Epithelial cell of prostate (primary cell): Measurements from ENCODE around the gene TRPC1.
"Not testable (repeated sequence)": the region's sequence is repeated elsewhere in the genome, so short reads cannot be mapped to it uniquely, and the experiment has no call there.

Experiments used
- DNase-seq: peaks from one replicate; pipeline ENCODE4 v3.0.0-alpha.2; 2011; ENCODE audit warnings: low read depth, low spot score
- H3K27ac ChIP-seq: fragments of 450-650 bp; 2 replicates; pipeline ENCODE4 v1.5.1; 2017; ENCODE audit warnings: mild to moderate bottlenecking

The TRPC1 gene

DNA sequence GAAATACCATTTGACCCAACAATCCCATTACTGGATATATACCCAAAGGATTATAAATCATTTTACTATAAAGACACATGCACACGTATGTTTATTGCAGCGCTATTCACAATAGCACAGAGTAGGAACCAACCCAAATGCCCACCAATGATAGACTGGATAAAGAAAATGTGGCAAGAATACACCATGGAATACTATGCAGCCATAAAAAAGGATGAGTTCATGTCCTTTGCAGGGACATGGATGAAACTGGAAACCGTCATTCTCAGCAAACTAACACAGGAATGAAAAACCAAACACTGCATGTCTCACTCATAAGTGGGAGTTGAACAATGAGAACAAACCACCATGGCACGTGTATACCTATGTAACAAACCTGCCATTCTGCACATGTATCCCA is 26.7 kb downstream of the TRPC1 start:
- not testable (repeated sequence) for DNase-seq, H3K27ac ChIP-seq

DNA sequence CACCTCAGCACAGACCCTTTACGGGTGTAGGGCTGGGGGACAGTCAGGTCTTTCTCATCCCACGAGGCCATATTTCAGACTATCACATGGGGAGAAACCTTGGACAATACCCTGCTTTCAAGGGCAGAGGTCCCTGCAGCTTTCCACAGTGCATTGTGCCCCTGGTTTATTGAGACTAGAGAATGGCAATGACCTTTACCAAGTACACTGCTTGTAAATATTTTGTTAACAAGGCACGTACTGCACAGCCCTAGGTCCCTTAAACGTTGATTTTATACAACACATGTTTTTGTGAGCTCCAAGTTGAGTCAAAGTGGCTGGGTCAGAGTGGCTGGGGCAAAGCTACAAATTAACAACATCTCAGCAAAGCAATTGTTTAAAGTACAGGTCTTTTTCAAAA is 28.8 kb downstream of the TRPC1 start:
- not testable (repeated sequence) for DNase-seq, H3K27ac ChIP-seq

DNA sequence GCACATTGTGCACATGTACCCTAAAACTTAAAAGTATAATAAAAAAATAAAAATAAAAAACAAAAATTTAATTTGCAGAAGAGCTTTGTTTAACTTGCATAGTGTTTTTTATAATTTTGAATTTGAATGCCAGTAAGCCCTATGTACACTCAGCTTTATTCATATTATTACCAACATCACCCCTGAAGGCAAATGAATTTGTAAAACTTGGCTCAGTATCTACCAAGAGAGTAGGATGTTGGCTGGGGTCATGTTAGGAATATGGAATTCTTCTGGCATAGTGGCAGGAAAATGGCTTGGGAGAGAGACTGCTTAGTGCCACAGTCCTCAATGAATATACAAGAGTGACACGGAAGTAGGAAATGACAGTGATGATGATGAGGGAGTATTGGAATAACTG is 30.7 kb downstream of the TRPC1 start:
- no peak for DNase-seq

DNA sequence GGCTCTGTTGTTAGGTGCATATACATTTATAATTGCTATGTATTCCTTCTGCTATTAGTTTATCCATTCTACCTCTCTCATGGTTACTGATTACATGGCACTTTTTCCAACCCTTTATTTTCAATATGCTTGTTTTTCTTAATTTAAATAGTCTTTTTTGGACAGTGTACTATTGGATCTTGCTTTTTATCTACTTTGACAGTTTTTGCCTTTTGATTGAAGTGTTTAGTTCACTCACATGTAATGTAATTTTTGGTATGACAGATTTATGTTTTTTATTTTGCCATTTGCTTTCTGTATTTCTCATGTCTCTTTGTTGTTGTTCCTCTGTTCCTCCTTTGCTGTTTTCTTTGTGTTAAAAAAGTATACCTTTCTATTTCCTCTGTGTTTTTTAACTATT is 44.5 kb downstream of the TRPC1 start:
- H3K27ac ChIP-seq = no peak overlapping the region
- DNase-seq = no peak

More for the DNA sequence above, 30.7 kb downstream of the TRPC1 start:
- H3K27ac ChIP-seq = no peak overlapping the region

DNA sequence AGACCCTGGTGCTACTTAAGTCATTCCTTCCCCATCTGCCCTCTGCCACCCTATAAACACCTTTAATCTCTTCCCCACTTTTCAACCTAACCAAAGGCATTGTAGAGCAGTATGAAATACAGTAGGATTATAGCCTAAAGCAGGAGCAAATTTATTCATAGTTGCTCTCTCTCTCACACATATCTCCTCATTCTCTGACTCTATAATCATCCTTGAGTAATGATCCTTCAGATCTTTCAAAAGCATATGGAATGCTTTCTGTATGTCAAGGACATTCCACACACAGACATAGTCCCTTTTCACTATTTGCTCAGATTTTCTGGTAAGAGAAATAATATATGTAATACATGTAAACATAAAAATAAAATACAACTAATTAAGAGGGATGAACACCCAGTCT is 54.1 kb downstream of the TRPC1 start:
- no peak overlapping the region for H3K27ac ChIP-seq
- DNase-seq = no peak

DNA sequence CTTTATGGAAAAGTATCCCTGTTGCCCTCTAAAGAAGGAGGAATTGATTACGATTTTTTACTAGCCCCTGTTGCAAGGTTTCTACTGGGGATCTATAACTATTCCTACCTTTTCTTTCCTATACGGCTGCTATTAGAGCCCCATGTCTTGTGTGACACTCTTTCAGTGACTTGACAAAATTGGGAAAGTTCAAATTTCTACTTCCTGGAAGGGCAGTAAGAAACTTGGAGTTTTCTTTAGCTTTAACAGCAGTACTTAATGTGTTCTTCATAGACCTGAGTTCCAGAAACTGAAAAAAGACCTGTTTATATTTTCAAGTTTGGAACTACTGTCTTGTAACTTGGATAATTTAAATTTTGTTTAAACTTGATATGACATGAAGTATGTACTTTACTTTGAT is 54.7 kb downstream of the TRPC1 start:
- DNase-seq = no peak
- no peak overlapping the region for H3K27ac ChIP-seq

DNA sequence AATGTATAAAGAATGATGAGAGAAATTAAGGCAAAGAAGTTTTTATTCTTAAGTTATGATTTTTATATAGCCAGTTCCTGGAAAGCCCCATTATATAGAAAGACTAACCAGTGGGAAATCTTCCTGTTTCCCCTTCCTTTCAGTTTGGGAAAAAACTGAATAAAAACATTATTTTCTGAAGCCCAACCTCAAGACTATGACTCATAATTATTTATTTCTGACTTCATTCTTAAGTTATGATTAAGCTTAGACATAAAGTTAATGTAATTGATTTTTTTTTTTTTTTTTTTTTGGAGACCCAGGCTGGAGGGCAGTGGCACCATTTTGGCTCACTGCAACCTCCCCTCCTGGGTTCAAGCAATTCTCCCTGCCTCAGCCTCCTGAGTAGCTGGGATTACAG is 55.8 kb downstream of the TRPC1 start:
- DNase-seq = no peak
- H3K27ac ChIP-seq = no peak overlapping the region

DNA sequence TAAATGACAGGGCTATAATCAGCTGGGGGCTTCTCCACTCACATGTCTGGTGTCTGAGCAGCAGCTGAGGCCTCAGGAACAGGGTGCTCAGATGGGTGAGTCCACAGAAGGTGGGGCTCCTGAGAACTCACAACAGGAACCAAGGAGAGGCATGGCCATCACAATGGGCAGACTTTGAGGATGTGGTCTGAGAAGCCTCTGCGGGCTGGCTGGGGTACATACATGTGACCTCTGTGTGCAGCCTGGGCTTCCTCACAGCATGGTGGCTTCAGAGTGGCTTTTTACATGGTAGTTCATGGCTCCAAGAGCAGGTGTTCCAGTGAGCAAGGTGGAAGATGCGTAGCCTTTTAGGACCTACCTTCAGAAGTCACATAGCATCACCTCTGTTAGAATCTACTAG is 58.8 kb downstream of the TRPC1 start:
- H3K27ac ChIP-seq = no peak overlapping the region
- DNase-seq = no peak

DNA sequence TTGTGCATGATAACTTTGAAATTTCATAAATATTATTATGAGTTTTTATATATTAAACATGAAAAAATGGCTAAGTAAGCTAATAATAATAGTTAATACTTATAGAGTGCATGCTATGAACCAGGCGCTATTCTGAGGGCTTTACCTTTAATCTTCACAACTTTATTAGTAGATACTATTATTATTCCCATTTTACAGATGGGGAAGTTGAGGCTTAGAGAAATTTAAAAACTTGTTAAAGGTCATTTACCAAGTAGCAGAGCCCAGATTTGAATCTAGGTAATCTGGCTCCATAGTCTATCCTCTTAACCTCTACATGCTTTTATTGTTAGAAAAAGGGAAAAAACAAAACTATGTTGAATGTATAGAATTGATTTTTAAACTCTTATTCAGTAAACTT is 60.4 kb downstream of the TRPC1 start:
- no peak for DNase-seq
- no peak overlapping the region for H3K27ac ChIP-seq

DNA sequence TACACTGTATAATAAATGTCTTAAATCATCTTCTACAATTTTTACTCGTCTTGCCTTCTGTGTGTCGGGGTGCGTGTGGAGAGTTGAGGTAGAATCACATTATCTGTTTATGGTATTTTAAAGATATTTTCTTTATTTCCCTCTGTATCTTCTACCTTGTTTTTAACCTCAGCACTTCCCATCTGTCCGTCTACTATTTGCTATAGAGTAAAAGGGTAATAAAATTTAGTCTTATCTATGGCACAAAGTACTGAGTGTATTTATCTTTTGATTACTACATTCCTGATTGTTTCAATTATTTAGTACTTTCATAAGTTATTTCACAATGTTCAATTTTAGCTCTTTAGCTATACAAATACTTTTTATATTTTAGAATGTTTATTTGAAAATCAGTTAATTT is 62.2 kb downstream of the TRPC1 start:
- H3K27ac ChIP-seq = no peak overlapping the region
- DNase-seq = no peak

DNA sequence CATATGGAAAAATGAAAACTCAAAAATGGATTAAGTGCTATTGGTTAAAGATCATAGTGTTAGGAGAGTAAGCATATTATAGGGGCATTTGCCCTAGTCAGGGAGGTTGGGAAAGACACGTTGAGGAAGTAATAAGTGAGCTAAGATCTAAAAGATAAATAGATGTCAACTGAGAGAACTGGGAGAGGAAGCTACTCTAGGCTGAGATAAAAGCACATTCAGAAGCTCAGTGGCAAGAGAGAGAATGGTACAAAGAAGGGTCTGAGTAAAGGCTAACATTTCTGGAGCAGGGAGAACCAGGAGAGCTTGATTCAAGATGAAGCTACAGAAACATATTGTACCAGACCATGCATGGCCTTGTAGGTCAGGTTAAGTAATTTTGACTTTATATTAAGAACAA is 63.9 kb downstream of the TRPC1 start:
- no peak overlapping the region for H3K27ac ChIP-seq
- no peak for DNase-seq

DNA sequence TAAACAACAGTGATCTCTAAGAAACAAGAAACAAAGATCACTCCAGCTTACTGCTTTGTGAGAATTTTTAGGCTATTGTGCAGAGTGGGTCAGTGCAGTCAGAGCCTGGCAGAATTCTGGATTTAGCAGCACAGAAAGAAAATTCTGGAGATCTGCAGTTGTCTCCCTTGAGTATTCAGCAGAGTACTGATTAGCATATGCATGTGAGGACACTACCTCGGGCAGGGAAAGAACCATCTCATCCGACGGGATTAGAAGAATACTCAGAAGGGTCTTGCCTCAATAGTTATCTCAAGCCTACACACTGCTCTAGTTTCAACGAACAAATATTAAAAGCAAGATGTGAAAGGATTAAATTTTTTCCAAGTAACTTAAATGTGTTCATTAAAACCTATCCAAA is 70.7 kb downstream of the TRPC1 start:
- no peak overlapping the region for H3K27ac ChIP-seq
- DNase-seq = no peak

DNA sequence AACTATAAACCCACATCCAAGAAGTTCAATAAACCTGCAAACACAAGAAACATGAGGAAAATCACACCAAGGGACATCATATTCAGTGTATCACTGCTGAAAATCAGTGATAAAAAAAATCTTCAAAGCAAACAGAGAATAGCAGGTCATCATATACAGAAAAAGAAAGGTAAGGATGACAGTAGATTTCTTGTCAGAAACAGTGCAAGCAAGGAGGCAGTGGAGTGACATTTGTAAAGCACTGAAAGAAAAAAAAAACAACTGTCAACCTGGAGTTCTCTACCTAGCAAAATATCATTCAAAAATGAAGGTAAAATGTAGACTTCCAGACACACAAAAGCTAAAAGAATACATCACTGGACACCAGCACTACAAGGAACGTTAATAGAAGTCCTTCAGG is 71.5 kb downstream of the TRPC1 start:
- H3K27ac ChIP-seq = no peak overlapping the region
- DNase-seq = no peak

DNA sequence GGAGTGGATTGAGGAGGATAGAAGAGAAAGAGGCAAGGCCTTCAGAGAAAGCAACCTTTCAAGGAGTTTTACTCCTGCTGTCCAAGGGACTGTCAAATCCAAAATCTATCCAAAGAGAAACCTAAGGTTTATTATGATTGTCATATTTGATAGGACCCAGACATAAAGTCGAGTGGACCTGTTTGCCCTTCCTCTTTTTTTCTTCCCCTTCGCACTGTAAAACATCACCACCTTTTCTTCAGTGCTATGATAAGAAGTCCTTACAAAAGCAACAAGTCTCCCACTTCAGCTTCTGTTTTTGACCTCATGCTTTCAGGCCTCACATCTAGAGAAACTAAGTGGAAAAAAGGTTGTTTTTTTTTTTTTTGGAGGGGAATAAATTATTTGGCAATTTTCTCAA is 73.0 kb downstream of the TRPC1 start:
- no peak overlapping the region for H3K27ac ChIP-seq
- DNase-seq = no peak

DNA sequence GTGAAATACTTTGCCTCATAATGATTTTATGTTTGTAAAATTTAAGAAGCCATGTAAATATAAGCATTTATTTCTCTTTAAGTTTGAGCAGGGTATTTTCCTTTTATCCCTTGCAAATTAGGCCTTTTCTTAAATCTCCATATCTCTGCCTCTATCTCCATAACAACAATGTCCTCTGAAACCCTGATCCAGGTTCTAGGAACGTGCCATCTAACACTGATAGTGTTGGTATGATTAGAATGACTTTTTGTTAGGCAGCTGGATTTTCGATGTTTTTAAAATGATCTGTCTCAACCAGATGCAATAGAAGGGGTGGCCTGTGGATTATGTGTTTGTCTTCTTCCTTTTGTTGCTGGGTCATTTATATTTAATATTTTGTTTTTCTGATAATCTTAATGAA is 77.9 kb downstream of the TRPC1 start:
- no peak for DNase-seq
- H3K27ac ChIP-seq = no peak overlapping the region

DNA sequence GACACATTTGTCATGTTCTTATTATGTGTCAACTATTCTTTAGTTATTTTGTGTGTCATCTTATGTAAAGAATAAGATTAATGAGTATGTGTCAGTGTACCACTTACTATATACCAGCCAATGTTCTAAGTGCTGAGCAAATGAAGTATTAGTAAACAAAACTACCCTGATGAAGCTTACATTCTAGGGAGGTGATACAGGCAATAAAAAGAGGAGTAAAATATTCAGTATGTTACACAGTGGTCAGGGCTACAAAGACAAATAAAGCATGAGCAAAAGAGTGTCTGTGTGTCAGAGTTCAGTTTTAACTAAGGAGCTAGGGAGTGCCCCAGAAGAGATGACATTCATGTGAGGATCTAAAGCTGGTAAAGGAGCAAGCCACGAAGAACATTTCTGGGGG is 79.1 kb downstream of the TRPC1 start:
- peak; percentile 16 for DNase-seq

DNA sequence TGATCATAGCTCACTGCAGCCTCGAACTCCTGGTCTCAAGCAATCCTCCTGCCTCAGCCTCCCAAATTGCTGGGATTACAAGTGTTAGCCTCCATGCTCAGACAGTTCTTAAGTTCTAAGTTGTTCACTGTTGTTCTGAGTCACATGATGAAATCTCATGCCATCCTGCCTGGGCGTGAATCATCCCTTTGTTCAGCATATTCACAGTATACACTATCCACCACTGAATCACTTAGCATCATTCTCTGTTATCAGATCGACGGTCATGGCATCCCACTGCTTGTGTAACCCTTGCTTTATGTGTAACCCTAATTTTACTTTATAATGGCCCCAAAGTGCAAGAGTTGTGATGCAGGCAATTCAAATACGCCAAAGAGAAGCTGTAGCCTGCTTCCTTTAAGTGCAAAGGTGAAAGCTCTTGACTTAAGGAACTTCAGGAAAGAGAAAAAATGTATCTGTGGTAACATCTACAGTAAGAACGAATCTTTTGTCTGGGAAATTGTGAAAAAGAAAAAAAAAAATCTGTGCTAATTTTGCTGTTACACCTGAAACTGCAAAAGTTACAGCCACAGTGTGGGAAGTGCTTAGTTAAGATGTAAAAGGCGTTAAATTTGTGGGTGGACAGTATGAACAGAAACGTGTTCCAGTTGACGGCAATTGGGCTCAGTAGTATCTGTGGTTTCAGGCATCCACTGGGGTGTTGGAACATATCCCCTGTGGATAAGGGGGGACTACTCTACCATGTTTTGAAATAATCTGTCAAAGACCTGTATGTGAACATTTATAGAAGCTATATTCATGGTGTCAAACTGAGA is 84.5 kb downstream of the TRPC1 start:
- peak overlapping the region; percentile 60 for H3K27ac ChIP-seq
- peak; percentile 73 for DNase-seq

More for the DNA sequence above, 79.1 kb downstream of the TRPC1 start:
- H3K27ac ChIP-seq = no peak overlapping the region

DNA sequence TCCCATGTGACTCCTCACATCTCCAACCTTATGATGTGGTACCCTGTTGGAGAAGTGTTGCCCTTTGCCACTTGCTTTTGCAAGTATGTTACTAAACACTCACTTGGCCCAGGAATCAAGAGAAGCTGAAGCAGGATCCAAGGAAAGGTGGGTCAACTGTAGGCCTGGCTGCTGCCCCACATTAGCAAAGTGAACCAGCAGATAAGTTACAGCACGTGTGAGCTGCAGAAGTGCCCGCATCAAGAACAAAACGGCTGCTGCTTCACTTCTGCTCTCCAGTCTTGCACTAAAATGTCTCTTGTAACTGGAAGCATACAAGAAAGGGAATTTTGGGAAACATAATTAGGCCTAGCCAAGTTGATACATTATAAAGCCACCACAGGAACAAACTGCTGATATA is 85.4 kb downstream of the TRPC1 start:
- no peak for DNase-seq
- no peak overlapping the region for H3K27ac ChIP-seq

DNA sequence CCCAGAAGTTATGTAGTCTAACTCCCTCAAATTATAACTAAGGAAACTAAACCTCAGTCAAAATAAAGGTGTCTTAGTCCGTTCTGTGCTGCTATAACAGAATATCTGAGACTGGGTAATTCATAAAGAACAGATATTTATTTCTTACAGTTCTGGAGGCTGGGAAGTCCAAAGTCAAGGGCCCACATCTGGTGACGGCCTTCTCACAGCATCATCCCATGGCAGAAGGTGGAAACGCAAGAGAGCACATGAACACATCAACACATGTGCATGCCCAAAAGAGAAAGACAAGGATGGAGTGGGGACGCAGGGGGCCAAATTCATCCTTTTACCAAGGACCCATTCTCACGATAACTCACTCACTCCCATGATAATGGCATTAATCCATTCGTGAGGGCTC is 92.0 kb downstream of the TRPC1 start:
- no peak for DNase-seq

DNA sequence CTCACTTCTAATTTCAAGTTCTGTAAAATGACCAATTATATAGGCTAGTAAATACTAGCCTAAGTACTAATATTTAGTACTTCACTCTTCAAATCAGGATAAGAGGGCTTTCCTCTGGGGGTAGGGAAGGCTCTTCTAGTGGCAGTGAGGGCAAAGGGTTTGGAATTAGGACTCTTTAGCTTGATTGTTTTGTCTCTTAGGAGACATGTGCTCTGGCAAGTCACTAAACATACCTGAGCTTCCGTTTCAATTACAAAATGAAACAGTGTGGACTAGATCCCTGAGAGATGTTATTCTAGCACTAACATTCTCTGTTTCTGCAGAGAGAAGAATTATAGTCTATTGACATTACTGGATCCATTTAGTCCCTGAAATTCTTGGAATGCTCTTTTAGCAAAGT is 93.5 kb downstream of the TRPC1 start:
- no peak for DNase-seq
- H3K27ac ChIP-seq = no peak overlapping the region

More for the DNA sequence above, 92.0 kb downstream of the TRPC1 start:
- H3K27ac ChIP-seq = no peak overlapping the region

DNA sequence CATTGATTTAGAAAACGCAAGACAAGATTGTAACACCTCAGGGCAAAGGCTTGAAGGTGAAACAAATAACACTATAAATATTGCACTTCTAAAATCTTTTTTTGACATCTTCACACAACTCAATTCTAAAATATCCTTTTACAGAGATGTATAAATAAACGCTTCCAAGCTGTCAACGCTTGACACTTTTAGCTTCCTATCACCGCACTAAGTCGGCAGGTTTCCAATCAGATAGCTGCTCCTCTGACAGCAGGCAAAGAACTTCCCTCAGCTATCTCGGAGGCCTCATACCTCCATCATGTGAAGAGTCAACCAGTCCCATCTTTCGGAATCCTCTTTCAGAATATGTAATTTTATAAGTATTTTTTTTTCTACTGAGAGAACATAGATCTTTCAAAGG is 94.1 kb downstream of the TRPC1 start:
- no peak for DNase-seq
- H3K27ac ChIP-seq = no peak overlapping the region

DNA sequence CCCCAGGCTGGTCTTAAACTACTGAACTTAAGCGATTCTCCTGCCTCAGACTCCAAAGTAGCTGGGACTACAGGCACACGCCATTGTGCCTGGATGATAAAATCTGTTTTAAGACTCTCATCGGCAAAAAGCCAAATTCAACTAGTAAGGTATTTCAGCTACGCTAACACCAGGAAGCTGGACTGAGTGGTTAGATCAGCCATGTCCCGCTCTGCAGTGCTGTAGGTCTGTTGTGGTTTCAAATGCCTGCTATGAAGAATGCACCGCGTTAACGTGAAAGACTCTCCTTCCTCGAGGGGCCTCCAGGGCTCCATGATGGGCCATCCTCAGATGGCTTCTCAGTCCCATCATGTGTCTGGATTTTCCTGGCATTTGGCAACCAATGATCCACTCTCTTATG is 94.8 kb downstream of the TRPC1 start:
- H3K27ac ChIP-seq = no peak overlapping the region
- DNase-seq = no peak
